GM23338 (cell line): ENCODE results near the gene UBAC1. TPM values are rescaled to one million over a fixed set of nuclear protein-coding genes. Genes with fewer than 3 reads are reported as not detected.

Experiments used
- ATAC-seq: fragments of 200-7000 bp; cut with Tn5 transposase; 3 replicates; pipeline ENCODE4 v1.9.1; 2020
- DNase-seq: peaks from one replicate; pipeline ENCODE4 v3.0.0-alpha.2; 2015; ENCODE audit warnings: low spot score
- H2AFZ ChIP-seq: fragments of 200-600 bp; sonication (generic); 2 replicates; pipeline ENCODE4 v1.8.0; 2016; ENCODE audit warnings: antibody characterized with exemption, mild to moderate bottlenecking, moderate library complexity
- H3F3A ChIP-seq: fragments of 200-600 bp; sonication (generic); replicated peaks from 2 replicates; pipeline ENCODE4 v1.8.0; 2017; ENCODE audit warnings: antibody characterized with exemption, mixed run types, low read depth
- H3K27ac ChIP-seq: fragments of 200-600 bp; sonication (generic); 2 replicates; pipeline ENCODE4 v1.6.1; 2016; ENCODE audit warnings: low read depth
- H3K27me3 ChIP-seq: fragments of 200-600 bp; sonication (generic); 2 replicates; pipeline ENCODE4 v1.8.0; 2016; ENCODE audit warnings: mild to moderate bottlenecking, mixed run types, moderate library complexity; ENCODE audit not compliant: insufficient read depth
- H3K36me3 ChIP-seq: fragments of 200-600 bp; sonication (generic); 2 replicates; pipeline ENCODE4 v1.8.0; 2016; ENCODE audit warnings: mild to moderate bottlenecking; ENCODE audit not compliant: insufficient read depth
- H3K4me1 ChIP-seq: fragments of 200-600 bp; sonication (generic); 2 replicates; pipeline ENCODE4 v1.8.0; 2016; ENCODE audit warnings: mild to moderate bottlenecking, moderate library complexity; ENCODE audit not compliant: insufficient read depth
- H3K4me2 ChIP-seq: fragments of 200-600 bp; sonication (generic); 2 replicates; pipeline ENCODE4 v1.7.1; 2017; ENCODE audit warnings: mixed run types
- H3K4me3 ChIP-seq: fragments of 200-600 bp; sonication (generic); 2 replicates; pipeline ENCODE4 v1.6.1; 2016; ENCODE audit warnings: mixed run types
- H3K79me2 ChIP-seq: fragments of 200-600 bp; sonication (generic); replicated peaks from 2 replicates; pipeline ENCODE4 v1.8.0; 2017; ENCODE audit warnings: mild to moderate bottlenecking; ENCODE audit not compliant: insufficient read depth
- H3K9me2 ChIP-seq: fragments of 200-600 bp; sonication (generic); 2 replicates; pipeline ENCODE4 v1.8.0; 2017; ENCODE audit not compliant: insufficient read depth
- H4K20me1 ChIP-seq: fragments of 200-600 bp; sonication (generic); replicated peaks from 2 replicates; pipeline ENCODE4 v1.8.0; 2017; ENCODE audit warnings: mild to moderate bottlenecking; ENCODE audit not compliant: insufficient read depth
- H3K27ac Mint-ChIP-seq: 2 replicates; pipeline ENCODE4 v1.8.0; 2020; ENCODE audit warnings: inconsistent platforms, mild to moderate bottlenecking, moderate library complexity, mixed read lengths
- H3K27me3 Mint-ChIP-seq: 3 replicates; pipeline ENCODE4 v1.8.0; 2022; ENCODE audit warnings: low read depth, mild to moderate bottlenecking, moderate library complexity, mixed read lengths, inconsistent platforms; ENCODE audit not compliant: insufficient read depth, poor library complexity
- H3K36me3 Mint-ChIP-seq: 3 replicates; pipeline ENCODE4 v1.8.0; 2021; ENCODE audit warnings: low read depth, mild to moderate bottlenecking, inconsistent platforms, moderate library complexity, mixed read lengths
- H3K4me1 Mint-ChIP-seq: 3 replicates; pipeline ENCODE4 v1.8.0; 2020; ENCODE audit warnings: mild to moderate bottlenecking, inconsistent platforms, mixed read lengths
- H3K4me3 Mint-ChIP-seq: 3 replicates; pipeline ENCODE4 v1.8.0; 2021; ENCODE audit warnings: moderate library complexity, mild to moderate bottlenecking, inconsistent platforms, mixed read lengths
- H3K9me3 Mint-ChIP-seq: 3 replicates; pipeline ENCODE4 v1.8.0; 2020; ENCODE audit warnings: moderate library complexity, mild to moderate bottlenecking, inconsistent platforms, mixed read lengths
- CREB1 ChIP-seq: fragments of 250-450 bp; sonication (Bioruptor Pico); IDR thresholded peaks from 2 replicates; pipeline ENCODE4 v1.5.0; 2020; ENCODE audit warnings: low read depth, mild to moderate bottlenecking, moderate library complexity
- CTCF ChIP-seq, 2 experiments: fragments of 200-600 bp in 1 of 2; sonication (generic) in 1 of 2; conservative IDR thresholded peaks; 2 replicates each; pipeline versions ENCODE4 v1.5.1 to v1.6.1; 2016 to 2017; ENCODE audit warnings: antibody characterized with exemption in 2 of 2, low read depth in 2 of 2, mild to moderate bottlenecking in 2 of 2, moderate library complexity in 1 of 2
- EZH2 ChIP-seq: fragments of 200-600 bp; sonication (generic); IDR thresholded peaks from one replicate; pipeline ENCODE4 v1.8.0; 2017; ENCODE audit warnings: antibody characterized with exemption, mild to moderate bottlenecking, low read depth; ENCODE audit not compliant: unreplicated experiment
- EZH2phosphoT487 ChIP-seq: fragments of 200-600 bp; sonication (generic); IDR thresholded peaks from one replicate; pipeline ENCODE4 v1.8.1; 2018; ENCODE audit warnings: antibody characterized with exemption; ENCODE audit not compliant: unreplicated experiment
- NANOG ChIP-seq: IDR thresholded peaks from 2 replicates; pipeline ENCODE4 v1.6.1; 2016; ENCODE audit warnings: antibody characterized with exemption, borderline replicate concordance
- POLR2AphosphoS5 ChIP-seq: IDR thresholded peaks from 2 replicates; pipeline ENCODE4 v1.6.1; 2016; ENCODE audit warnings: antibody characterized with exemption, low read depth
- STAT1 ChIP-seq: IDR thresholded peaks from one replicate; pipeline ENCODE4 v1.6.1; 2016; ENCODE audit warnings: antibody characterized with exemption; ENCODE audit not compliant: unreplicated experiment
- ZNF114 ChIP-seq: fragments of 250-450 bp; sonication (Bioruptor Pico); IDR thresholded peaks from 2 replicates; pipeline ENCODE4 v1.5.0; 2020; ENCODE audit warnings: mild to moderate bottlenecking, moderate library complexity
- ZNF331 ChIP-seq: fragments of 250-450 bp; sonication (Bioruptor Pico); IDR thresholded peaks from 2 replicates; pipeline ENCODE4 v1.5.0; 2020; ENCODE audit warnings: low read depth, mild to moderate bottlenecking, moderate library complexity
- polyA plus RNA-seq: library from polyadenylated mRNA; unstranded; fragments of >200 nt; fragmentation: Nextera tagmentation; extraction: Ambion mirVana; gene quantifications from 2 replicates; pipeline ENCODE4 v1.2.1, GENCODE V29; 2016
- total RNA-seq: library from RNA; depleted of rRNA; stranded (reverse); fragments of >200 nt; shearing (Covaris generic); gene quantifications from 2 replicates; pipeline ENCODE4 v1.2.3, GENCODE V29; 2014
- TF ChIP-seq, protein P1 (sequence below): fragments of 250-450 bp; sonication (Bioruptor Pico); IDR thresholded peaks from 2 replicates; pipeline ENCODE4 v1.5.0; 2020; ENCODE audit warnings: mild to moderate bottlenecking, moderate library complexity
- TF ChIP-seq, protein P2 (sequence below): IDR thresholded peaks from one replicate; pipeline ENCODE4 v1.6.1; 2018; ENCODE audit warnings: antibody characterized with exemption; ENCODE audit not compliant: unreplicated experiment

UBAC1 gene
- total and polyA plus RNA-seq, 2 experiments from 2014 or later = 63.2 to 86.6 TPM

DNA sequence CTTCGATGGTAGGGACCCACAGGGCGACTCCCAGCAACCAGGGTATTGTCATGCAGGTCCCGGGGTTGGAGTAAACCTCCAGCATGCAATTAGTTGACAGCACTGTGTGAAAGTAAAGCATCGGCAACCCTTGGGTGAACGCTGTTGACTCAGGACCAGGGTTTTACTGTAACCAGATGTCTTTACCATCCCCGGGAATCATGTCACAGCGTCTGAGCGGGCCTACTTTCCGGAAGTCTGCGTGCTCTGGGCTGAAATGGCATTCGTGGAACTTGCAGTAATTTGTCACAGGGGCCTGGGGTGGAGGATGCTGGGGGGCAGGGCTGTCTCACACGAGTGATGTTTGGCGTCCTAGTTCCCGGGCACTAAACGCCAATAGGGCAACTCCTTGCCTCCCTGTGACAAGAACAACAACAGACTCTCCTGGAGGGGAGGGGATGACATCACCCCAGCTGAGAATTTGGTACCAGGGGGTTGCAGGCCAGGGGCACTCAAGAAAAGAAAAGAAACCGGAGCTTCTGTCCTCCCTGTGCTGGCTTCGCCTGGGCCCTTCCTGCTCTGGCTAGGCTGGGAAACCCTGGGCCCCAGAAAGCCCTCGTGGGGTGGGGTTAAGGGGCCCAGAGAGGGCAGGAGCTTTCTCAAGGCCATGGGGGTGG, 10.1 kb upstream of the UBAC1 start:
- no peaks in the 10 kb centered on the region for H3K36me3 Mint-ChIP-seq
- Histone ChIP-seq H3K9me2 (no peaks in the 10 kb centered on the region), H3K79me2 (no peaks in the 10 kb centered on the region), H3K36me3 (no peaks in the 10 kb centered on the region), H3F3A (no peaks in the 10 kb centered on the region; the same call in 1 of the 2 replicates), H3K4me2 (no peak overlapping the region), H3K27ac (no peak overlapping the region), H3K27me3 (no peaks in the 10 kb centered on the region), H3K4me3 (no peak overlapping the region), H4K20me1 (peaks cover 3% of the 10 kb centered on the region; the same call in 1 of the 2 replicates), H2AFZ (no peak overlapping the region), H3K4me1 (no peaks in the 10 kb centered on the region)
- no peak overlapping the region for H3K27ac Mint-ChIP-seq
- H3K9me3 Mint-ChIP-seq = no peaks in the 10 kb centered on the region
- DNase-seq = no peak
- H3K4me3 Mint-ChIP-seq = no peak overlapping the region
- TF ChIP-seq ZNF114 (CRISPR knock-in tag) (no peak), EZH2phosphoT487 (no peak), POLR2AphosphoS5 (no peak), ZNF331 (CRISPR knock-in tag) (no peak), CREB1 (no peak), EZH2 (no peak), STAT1 (no peak), NANOG (no peak), CTCF (conservative IDR thresholded peaks at IDR 0.05; ENCODE audit: low read depth in 2 of 2) (no peak)
- TF ChIP-seq, protein P1, sequence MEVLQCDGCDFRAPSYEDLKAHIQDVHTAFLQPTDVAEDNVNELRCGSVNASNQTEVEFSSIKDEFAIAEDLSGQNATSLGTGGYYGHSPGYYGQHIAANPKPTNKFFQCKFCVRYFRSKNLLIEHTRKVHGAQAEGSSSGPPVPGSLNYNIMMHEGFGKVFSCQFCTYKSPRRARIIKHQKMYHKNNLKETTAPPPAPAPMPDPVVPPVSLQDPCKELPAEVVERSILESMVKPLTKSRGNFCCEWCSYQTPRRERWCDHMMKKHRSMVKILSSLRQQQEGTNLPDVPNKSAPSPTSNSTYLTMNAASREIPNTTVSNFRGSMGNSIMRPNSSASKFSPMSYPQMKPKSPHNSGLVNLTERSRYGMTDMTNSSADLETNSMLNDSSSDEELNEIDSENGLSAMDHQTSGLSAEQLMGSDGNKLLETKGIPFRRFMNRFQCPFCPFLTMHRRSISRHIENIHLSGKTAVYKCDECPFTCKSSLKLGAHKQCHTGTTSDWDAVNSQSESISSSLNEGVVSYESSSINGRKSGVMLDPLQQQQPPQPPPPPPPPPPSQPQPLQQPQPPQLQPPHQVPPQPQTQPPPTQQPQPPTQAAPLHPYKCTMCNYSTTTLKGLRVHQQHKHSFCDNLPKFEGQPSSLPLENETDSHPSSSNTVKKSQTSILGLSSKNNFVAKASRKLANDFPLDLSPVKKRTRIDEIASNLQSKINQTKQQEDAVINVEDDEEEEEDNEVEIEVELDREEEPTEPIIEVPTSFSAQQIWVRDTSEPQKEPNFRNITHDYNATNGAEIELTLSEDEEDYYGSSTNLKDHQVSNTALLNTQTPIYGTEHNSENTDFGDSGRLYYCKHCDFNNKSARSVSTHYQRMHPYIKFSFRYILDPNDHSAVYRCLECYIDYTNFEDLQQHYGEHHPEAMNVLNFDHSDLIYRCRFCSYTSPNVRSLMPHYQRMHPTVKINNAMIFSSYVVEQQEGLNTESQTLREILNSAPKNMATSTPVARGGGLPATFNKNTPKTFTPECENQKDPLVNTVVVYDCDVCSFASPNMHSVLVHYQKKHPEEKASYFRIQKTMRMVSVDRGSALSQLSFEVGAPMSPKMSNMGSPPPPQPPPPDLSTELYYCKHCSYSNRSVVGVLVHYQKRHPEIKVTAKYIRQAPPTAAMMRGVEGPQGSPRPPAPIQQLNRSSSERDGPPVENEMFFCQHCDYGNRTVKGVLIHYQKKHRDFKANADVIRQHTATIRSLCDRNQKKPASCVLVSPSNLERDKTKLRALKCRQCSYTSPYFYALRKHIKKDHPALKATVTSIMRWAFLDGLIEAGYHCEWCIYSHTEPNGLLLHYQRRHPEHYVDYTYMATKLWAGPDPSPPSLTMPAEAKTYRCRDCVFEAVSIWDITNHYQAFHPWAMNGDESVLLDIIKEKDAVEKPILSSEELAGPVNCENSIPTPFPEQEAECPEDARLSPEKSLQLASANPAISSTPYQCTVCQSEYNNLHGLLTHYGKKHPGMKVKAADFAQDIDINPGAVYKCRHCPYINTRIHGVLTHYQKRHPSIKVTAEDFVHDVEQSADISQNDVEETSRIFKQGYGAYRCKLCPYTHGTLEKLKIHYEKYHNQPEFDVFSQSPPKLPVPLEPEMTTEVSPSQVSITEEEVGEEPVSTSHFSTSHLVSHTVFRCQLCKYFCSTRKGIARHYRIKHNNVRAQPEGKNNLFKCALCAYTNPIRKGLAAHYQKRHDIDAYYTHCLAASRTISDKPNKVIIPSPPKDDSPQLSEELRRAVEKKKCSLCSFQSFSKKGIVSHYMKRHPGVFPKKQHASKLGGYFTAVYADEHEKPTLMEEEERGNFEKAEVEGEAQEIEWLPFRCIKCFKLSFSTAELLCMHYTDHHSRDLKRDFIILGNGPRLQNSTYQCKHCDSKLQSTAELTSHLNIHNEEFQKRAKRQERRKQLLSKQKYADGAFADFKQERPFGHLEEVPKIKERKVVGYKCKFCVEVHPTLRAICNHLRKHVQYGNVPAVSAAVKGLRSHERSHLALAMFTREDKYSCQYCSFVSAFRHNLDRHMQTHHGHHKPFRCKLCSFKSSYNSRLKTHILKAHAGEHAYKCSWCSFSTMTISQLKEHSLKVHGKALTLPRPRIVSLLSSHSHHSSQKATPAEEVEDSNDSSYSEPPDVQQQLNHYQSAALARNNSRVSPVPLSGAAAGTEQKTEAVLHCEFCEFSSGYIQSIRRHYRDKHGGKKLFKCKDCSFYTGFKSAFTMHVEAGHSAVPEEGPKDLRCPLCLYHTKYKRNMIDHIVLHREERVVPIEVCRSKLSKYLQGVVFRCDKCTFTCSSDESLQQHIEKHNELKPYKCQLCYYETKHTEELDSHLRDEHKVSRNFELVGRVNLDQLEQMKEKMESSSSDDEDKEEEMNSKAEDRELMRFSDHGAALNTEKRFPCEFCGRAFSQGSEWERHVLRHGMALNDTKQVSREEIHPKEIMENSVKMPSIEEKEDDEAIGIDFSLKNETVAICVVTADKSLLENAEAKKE (CRISPR knock-in tag) = no peak
- TF ChIP-seq, protein P2, sequence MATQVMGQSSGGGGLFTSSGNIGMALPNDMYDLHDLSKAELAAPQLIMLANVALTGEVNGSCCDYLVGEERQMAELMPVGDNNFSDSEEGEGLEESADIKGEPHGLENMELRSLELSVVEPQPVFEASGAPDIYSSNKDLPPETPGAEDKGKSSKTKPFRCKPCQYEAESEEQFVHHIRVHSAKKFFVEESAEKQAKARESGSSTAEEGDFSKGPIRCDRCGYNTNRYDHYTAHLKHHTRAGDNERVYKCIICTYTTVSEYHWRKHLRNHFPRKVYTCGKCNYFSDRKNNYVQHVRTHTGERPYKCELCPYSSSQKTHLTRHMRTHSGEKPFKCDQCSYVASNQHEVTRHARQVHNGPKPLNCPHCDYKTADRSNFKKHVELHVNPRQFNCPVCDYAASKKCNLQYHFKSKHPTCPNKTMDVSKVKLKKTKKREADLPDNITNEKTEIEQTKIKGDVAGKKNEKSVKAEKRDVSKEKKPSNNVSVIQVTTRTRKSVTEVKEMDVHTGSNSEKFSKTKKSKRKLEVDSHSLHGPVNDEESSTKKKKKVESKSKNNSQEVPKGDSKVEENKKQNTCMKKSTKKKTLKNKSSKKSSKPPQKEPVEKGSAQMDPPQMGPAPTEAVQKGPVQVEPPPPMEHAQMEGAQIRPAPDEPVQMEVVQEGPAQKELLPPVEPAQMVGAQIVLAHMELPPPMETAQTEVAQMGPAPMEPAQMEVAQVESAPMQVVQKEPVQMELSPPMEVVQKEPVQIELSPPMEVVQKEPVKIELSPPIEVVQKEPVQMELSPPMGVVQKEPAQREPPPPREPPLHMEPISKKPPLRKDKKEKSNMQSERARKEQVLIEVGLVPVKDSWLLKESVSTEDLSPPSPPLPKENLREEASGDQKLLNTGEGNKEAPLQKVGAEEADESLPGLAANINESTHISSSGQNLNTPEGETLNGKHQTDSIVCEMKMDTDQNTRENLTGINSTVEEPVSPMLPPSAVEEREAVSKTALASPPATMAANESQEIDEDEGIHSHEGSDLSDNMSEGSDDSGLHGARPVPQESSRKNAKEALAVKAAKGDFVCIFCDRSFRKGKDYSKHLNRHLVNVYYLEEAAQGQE = no peak
- H3K27me3 Mint-ChIP-seq = peaks cover 12% of the 10 kb centered on the region
- peaks cover 27% of the 10 kb centered on the region for H3K4me1 Mint-ChIP-seq
- ATAC-seq = no peak
